ENCODE measurements around the gene TRAF6.

GRCh38 chr11:36451681-36452080 lies 58.4 kb downstream of the TRAF6 start:
- TF ChIP-seq CTCF (IDR thresholded peaks at IDR 0.05) (no peak), POLR2A (IDR thresholded peaks at IDR 0.05) (no peak), POLR2AphosphoS5 (IDR thresholded peaks at IDR 0.05) (no peak)

All from prostate gland (tissue), 2 donors.